ENCODE data around the gene PIERCE2.
"Not testable (repeated sequence)": the region's sequence is repeated elsewhere in the genome, so short reads cannot be mapped to it uniquely, and the experiment has no call there.

DNA sequence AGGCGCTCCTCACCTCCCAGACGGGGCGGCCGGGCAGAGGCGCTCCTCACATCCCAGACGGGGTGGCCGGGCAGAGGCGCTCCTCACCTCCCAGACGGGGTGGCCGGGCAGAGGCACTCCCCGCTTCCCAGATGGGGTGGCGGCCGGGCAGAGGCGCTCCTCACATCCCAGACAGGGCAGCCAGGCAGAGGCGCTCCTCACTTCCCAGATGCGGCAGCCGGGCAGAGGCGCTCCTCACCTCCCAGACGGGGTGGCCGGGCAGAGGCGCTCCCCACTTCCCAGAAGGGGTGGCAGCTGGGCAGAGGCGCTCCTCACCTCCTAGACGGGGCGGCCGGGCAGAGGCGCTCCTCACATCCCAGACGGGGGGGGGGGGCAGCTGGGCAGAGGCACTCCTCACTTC, 37.6 kb downstream of the PIERCE2 start:
- TF ChIP-seq, protein P1, sequence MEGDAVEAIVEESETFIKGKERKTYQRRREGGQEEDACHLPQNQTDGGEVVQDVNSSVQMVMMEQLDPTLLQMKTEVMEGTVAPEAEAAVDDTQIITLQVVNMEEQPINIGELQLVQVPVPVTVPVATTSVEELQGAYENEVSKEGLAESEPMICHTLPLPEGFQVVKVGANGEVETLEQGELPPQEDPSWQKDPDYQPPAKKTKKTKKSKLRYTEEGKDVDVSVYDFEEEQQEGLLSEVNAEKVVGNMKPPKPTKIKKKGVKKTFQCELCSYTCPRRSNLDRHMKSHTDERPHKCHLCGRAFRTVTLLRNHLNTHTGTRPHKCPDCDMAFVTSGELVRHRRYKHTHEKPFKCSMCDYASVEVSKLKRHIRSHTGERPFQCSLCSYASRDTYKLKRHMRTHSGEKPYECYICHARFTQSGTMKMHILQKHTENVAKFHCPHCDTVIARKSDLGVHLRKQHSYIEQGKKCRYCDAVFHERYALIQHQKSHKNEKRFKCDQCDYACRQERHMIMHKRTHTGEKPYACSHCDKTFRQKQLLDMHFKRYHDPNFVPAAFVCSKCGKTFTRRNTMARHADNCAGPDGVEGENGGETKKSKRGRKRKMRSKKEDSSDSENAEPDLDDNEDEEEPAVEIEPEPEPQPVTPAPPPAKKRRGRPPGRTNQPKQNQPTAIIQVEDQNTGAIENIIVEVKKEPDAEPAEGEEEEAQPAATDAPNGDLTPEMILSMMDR (conservative IDR thresholded peaks at IDR 0.05 in 1 of 2, IDR thresholded peaks at IDR 0.05 in 1 of 2; ENCODE audit: low read depth in 1 of 2, low read length in 2 of 2) = not testable (repeated sequence)
- not testable (repeated sequence) for TF ChIP-seq EZH2 (IDR thresholded peaks at IDR 0.05; ENCODE audit: low read length, missing control alignments)

Measured in fibroblast of lung (primary cell).